ENCODE measurements around the gene CRY1. TPM values are rescaled to one million over a fixed set of nuclear protein-coding genes. Genes with fewer than 3 reads are reported as not detected.

CRY1 gene
- total RNA-seq, 1 experiment from 2014 or later, result 43.8 TPM

GRCh38 chr12:107033758-107034739, 59.3 kb downstream of the CRY1 start:
- no peaks in the 10 kb centered on the region for H3K27me3 ChIP-seq (ENCODE audit: control insufficient read depth, insufficient read depth, low read length)
- CTCF ChIA-PET, result interaction anchor here (0.5 kb wide), 1 partner anchor 9 kb away, joined by 3 read pairs; no protein-coding TSS in a partner anchor
- H3K9me3 ChIP-seq (ENCODE audit: control insufficient read depth, insufficient read depth, low read depth, low read length), result no peaks in the 10 kb centered on the region
- peaks cover 7% of the 10 kb centered on the region for H3K4me1 ChIP-seq (ENCODE audit: control insufficient read depth, insufficient read depth, low read length)
- intact Hi-C loops (cut with micrococcal nuclease; ENCODE audit: unreplicated experiment) (no loop called here), in situ Hi-C loops (cut with HindIII; ENCODE audit: low pct_unique_long_range_greater_than_20kb, low sequenced_read_pairs) (no loop called here)
- H3K4me3 ChIP-seq (ENCODE audit: low read depth in 2 of 2, low read length in 2 of 2), result no peak overlapping the region
- no peak overlapping the region for H3K27ac ChIP-seq (ENCODE audit: low read length)
- POLR2A ChIA-PET, result no interaction called here
- TF ChIP-seq TCF7L2 (IDR thresholded peaks at IDR 0.05; ENCODE audit: low read depth, low read length) (no peak), SIN3A (IDR thresholded peaks at IDR 0.05; ENCODE audit: borderline replicate concordance, insufficient read depth, low read depth, low read length) (no peak), CTCF (IDR thresholded peaks at IDR 0.05) (no peak), REST (IDR thresholded peaks at IDR 0.05; ENCODE audit: insufficient read depth in 1 of 2, low read depth in 2 of 2, low read length in 1 of 2) (no peak), POLR2AphosphoS5 (IDR thresholded peaks at IDR 0.05; ENCODE audit: low read depth, low read length) (no peak)
- BruUV-seq (replicated peaks), result no TSS peak
- DNase-seq (ENCODE audit: low read depth, low spot score), result no peak
- H3K36me3 ChIP-seq (ENCODE audit: control insufficient read depth, insufficient read depth, low read length), result no peaks in the 10 kb centered on the region; the same call in 1 of the 2 replicates
- no peak for ATAC-seq

GRCh38 chr12:107032266-107032665, 61.1 kb downstream of the CRY1 start:
- Histone ChIP-seq H3K27me3 (ENCODE audit: control insufficient read depth, insufficient read depth, low read length) (no peaks in the 10 kb centered on the region), H3K9me3 (ENCODE audit: control insufficient read depth, insufficient read depth, low read depth, low read length) (no peaks in the 10 kb centered on the region), H3K4me3 (ENCODE audit: low read depth in 2 of 2, low read length in 2 of 2) (no peak overlapping the region), H3K27ac (ENCODE audit: low read length) (no peak overlapping the region), H3K4me1 (ENCODE audit: control insufficient read depth, insufficient read depth, low read length) (peaks cover 10% of the 10 kb centered on the region), H3K36me3 (ENCODE audit: control insufficient read depth, insufficient read depth, low read length) (no peaks in the 10 kb centered on the region; the same call in 1 of the 2 replicates)
- ChIA-PET POLR2A (no interaction called here), CTCF (no interaction called here)
- no peak for ATAC-seq
- in situ Hi-C loops (cut with HindIII; ENCODE audit: low pct_unique_long_range_greater_than_20kb, low sequenced_read_pairs) (no loop called here), intact Hi-C loops (cut with micrococcal nuclease; ENCODE audit: unreplicated experiment) (no loop called here)
- TF ChIP-seq CTCF (IDR thresholded peaks at IDR 0.05), result no peak
- TF ChIP-seq TCF7L2 (IDR thresholded peaks at IDR 0.05; ENCODE audit: low read depth, low read length), result no peak
- no peak for TF ChIP-seq POLR2AphosphoS5 (IDR thresholded peaks at IDR 0.05; ENCODE audit: low read depth, low read length)
- TF ChIP-seq SIN3A (IDR thresholded peaks at IDR 0.05; ENCODE audit: borderline replicate concordance, insufficient read depth, low read depth, low read length), result no peak
- no peak for TF ChIP-seq REST (IDR thresholded peaks at IDR 0.05; ENCODE audit: insufficient read depth in 1 of 2, low read depth in 2 of 2, low read length in 1 of 2)
- DNase-seq (ENCODE audit: low read depth, low spot score), result no peak
- no TSS peak for BruUV-seq (replicated peaks)
